NCI-H446 treated with DMSO at 0.1 percent for 48 hours (cell line): ENCODE measurements around the gene CTSH.

Experiments
- DNase-seq: peaks from one replicate; lab custom pipeline; 2025; lab: John Stamatoyannopoulos, UW

Gene CTSH, protein sequence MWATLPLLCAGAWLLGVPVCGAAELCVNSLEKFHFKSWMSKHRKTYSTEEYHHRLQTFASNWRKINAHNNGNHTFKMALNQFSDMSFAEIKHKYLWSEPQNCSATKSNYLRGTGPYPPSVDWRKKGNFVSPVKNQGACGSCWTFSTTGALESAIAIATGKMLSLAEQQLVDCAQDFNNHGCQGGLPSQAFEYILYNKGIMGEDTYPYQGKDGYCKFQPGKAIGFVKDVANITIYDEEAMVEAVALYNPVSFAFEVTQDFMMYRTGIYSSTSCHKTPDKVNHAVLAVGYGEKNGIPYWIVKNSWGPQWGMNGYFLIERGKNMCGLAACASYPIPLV

DNA sequence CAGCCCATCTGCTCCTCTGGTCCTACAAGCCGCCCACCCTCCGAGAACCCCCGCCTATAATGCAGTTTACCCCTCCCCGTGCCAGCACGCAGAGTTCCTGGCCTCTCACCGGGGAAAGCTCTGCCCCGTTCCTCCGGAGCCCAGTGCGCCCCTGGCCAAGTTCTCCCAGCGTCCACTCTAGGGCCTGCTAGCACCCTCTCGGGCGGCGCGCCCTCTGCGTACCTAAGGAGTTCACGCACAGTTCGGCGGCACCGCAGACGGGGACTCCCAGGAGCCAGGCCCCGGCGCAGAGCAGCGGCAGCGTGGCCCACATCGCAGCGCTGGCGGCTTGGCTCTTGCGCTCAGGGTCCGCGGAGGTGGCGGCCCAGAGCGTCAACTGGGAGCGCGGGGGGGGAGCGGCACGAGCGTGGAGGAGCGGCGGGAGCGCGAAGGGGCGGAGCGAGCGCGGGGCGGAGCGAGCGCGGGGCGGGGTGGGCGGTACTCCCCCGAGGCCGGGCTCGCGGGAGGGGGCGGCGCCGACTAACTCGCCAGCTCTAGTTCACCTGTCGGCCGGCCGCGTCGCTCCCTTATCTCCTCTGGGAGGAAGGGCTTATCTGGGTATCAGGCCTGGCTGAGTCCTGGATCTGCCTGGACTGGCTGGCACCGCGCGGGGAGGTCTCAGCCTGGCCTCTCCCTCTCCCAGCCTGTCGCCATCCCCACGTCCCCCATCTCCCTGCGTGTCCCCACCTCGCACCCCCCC is at the start of gene CTSH:
CTSH (minus strand) TSS at position 378 of the 739 bp plus-strand sequence; CDS start at position 313, 65 bp downstream.
- no peak for DNase-seq

DNA sequence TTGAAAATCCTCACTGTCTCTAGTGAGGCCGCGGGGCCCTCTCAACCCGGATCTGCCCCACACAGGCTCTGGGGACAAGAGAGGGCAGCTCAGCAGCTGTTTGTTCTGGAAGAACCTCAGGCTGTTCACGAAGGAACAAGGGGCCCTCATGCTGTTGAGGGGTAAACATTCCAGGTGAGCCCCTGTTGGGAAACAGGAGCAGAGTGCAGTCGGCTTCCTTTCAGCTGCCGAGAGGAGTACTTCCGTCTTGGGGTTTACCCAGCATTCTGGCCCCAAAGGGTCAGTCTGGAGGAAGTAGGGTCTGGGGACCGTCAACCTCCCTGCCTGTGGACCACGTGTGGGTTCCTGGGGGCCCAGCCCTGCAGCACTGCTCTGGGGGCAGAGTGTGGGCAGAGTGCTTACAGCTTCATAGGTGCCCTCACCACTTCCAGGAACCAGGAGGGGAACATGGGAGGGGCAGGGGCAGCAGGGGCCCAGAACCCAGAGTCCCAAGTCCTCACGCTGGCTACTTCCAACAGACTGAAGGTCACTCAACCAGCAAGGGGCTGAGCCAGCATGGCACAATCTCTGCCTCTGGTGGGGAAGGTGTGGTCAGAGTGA is 49.2 kb upstream of the CTSH start:
- DNase-seq: no peak

GRCh38 chr15:78993257-78993930 is 48.5 kb upstream of the CTSH start:
- no peak for DNase-seq

- no peak for DNase-seq
Measured at GRCh38 chr15:78992416-78993256, 47.8 kb upstream of the CTSH start.

DNA sequence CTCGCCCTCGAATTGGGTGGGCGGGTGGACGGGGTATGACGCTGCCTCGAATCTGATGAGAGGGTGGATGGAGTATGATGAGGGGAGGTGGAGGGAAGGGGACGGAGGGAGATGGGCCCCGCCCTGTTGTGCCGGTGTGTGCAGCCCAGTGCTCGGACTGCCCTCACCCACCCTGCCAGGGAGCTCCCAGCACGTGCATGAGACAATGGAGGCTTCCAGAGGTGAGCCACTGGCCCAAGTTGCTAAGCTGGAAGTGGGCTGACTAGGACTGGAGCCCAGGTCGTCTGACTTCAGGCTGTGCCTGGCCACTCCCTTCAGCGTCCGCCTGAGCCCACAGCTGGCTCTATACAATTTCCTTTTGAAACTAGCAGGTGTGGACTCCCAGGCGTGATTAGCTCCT is 47.0 kb upstream of the CTSH start:
- DNase-seq: no peak

DNA sequence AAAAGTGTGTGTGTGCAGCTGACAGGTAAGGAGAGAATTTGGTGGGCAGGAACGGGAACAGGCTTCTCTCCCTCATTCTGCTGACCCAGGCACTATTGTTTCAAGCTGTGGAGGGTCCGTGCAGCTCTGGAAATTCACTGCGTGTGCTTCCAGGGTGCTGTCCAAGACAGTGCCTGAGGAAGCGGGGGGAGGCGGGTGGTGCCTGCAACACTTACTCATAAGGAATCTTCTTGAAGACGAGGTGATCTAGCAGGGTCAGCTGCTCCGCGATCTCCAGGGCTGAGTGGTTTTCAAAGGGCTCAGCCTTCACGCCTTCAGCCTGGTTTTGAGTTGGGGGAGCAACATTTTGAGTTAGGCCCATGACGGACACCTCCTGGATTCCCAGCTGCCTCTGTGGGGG is 46.6 kb upstream of the CTSH start:
- DNase-seq: no peak

DNA sequence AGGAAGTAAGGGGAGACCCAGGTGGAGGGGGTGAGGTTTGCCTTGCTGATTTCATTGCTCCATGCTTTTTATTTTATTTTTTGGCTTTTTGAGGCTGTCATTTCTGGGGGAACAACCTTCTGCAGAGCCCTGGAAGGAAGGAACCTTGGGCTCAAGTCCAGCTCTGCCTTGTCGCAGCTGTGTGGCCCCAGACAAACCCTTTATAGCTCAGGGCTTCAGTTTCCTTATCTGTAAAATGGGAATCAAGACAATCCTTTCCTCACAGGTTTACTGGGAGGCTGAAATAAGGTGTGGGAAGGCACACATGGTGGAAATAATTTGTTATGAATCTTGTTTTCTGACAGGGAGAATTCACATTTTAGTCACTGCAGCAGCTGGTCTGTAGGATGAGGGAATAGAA is 45.4 kb upstream of the CTSH start:
- DNase-seq: no peak

- DNase-seq: no peak
Measured at GRCh38 chr15:78989701-78990240, 44.9 kb upstream of the CTSH start.

- DNase-seq: no peak
Measured at GRCh38 chr15:78988361-78988911, 43.6 kb upstream of the CTSH start.

GRCh38 chr15:78987556-78988360 is 42.9 kb upstream of the CTSH start:
- DNase-seq: no peak

DNA sequence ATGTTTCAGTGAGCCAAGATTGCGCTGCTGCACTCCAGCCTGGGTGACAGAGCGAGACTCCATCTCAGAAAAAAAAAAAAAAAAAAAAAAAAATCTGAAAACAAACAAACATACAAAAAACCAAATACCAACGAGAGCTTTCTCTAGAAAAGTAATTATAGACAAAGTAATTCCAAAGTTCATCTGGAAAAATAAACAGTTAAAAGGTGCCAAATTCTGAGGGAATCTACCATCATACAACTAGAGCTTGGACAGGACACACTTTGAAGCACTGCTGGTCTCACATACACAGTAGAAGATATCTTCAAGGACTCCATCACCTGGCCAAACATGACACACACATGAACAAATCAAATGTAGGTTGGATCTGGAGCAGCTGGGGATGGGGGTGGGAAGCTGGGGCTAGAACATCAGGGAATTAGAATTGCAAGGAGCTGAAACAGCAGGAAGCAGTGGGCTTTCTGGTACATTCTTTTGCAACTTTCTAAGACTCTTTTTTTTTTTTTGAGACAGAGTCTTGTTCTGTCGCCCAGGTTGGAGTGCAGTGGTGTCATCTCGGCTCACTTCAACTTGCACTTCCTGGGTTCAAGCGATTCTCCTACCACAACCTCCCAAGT is 41.1 kb upstream of the CTSH start:
- no peak for DNase-seq

DNA sequence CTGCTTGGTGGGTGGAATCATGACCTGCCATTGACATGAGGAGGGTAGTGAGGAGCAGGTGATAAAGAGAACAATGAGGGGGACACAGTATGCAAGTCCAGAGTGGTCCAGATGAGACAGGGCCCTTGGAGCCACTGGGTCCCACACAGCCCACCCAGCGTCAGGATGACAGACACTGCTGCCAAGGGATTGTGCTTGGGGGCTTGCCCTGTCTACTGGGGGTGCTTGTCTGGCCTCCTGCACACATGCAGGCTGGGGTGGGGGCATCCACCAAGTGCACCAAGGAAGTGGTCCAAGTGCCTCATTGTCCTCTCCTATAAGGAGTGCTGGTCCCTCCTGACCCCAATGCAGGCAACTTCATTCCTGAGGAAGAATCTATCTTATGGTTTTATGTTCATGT is 39.2 kb upstream of the CTSH start:
- no peak for DNase-seq

GRCh38 chr15:78983146-78983918 is 38.5 kb upstream of the CTSH start:
- no peak for DNase-seq

DNA sequence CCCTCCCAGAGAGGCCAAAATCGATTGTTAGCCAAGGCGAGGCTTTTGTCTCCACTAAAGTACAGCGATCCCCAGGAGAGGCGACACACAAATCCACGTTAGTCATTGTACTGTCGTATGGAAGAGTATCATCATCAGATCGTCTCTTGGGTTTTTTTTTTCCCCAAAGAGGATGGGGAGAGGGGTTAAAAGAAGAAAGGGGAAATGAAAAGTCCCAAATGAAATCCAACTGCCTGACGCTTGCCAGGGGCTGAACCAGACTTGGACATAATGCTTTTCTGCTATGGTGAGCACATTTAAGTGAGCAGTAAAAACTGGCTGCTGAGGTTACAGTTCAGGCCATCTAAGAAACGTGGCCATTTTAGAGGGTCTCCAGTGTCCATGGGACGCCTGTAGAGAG is 37.9 kb upstream of the CTSH start:
- no peak for DNase-seq

DNA sequence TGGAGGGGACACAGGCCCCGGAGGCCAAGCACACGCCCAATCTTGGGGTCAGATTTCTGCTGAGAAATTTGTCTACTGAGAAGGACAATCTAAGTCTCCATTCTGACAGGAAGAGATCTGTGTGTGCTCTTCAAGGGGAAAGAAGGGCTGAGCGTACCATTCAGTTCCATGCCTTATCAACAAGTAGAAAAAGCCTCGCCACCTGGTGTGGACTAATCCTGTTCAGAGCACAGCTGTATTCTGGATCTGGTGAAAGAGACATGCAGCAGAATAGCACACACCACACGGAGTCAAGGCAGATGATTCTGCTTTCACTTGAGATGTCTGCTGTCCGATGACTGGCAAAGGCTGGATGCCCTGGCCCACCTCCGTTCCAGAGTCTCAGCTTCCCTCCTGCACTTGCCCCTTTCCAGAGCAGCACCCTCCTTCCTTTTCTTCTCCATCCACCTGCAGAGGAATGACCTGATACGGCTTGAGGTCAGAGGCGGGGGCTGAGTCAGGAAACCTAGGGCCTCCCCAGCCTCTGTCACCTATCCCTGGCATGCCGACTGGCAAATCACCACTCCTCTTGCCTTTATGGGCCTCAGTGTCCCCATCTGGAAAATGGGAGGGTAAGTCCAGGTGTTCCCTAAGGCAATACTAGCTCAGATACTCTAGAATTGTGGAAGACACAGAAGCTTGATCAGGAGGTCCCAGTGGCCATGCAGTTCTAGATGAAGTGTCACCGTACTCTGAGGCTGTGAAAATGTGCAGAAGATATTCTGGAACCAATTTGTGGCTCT is 36.9 kb upstream of the CTSH start:
- DNase-seq: no peak

DNA sequence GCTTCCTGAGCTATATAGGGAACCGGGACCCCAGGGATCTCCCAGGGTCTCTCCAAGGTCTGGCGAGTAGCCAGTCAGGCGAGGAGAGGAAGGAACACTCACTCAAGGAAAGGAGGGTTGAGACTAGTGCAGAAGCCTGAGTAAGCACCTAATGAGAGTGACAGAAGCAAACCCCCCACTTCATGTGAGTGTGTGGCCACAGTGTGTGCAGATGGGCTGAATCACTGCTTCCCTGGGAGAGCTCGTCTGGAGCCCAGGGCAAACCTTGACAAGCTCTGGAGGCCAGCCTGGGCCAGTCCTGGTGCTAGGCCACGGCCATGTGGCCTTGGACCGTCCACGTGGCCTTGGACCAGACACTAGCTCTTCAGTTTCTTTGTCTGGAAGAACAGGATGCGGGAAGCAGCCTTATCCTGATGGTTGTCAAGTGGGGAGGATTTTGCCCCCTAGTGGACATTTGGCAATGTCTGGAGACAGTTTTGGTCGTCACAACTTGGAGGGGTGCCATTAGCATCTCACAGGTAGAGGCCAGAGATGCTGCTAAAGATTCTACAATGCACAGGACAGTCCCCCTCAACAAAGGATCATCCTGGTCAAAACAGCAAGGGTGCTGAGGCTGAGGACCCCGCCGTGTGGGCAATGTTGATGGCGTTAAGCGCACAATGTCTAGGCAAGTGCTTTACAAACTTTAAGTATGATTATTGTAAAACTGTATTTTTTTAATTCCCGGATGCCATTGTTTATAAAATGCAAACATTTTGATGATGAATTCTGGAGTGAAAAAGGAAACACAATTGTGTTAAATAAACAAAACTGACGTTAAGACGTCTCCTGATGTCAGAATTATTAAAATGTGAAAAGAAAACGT is 34.8 kb upstream of the CTSH start:
- DNase-seq: peak; percentile 44

- no peak for DNase-seq
Measured at GRCh38 chr15:78978601-78979179, 33.8 kb upstream of the CTSH start.
